Skin epidermis (tissue), 12 donors: ENCODE data around the gene OGDH.
"Not testable (repeated sequence)": the region's sequence is repeated elsewhere in the genome, so short reads cannot be mapped to it uniquely, and the experiment has no call there.

Experiments
- H3K27ac ChIP-seq, 21 experiments: fragments of 200-600 bp; sonication (generic) in 11 of 21; one replicate each; pipeline ENCODE4 v1.5.0; 2020; ENCODE audit warnings: mild to moderate bottlenecking in 3 of 21, inconsistent platforms in 2 of 21, moderate library complexity in 2 of 21
- H3K4me3 ChIP-seq, 7 experiments: fragments of 200-600 bp; sonication (generic) in 2 of 7; one replicate each; pipeline ENCODE4 v1.5.0; 2020; ENCODE audit warnings: inconsistent platforms in 2 of 7, mild to moderate bottlenecking in 2 of 7, moderate library complexity in 1 of 7

Gene OGDH

DNA sequence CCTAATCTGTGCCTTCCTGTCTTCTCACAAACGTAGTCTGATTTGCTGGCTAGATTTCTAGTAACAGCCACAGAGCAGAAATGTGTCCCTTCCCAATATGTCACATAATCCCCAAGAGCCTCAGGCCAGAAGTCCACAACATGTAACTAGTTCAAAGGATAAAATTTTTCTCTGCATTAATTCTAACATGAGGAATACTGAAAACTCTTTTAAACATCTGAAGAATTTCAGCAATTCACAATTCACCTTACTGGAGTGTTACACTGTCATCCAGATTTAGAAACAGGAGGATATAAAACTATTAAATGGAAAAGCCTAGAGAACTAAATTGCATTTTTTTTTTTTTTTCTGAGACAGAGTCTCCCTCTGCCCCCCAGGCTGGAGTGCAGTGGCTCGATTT lies 30.2 kb upstream of the OGDH start:
- H3K27ac ChIP-seq: no peak overlapping the region
- H3K4me3 ChIP-seq: no peak overlapping the region

DNA sequence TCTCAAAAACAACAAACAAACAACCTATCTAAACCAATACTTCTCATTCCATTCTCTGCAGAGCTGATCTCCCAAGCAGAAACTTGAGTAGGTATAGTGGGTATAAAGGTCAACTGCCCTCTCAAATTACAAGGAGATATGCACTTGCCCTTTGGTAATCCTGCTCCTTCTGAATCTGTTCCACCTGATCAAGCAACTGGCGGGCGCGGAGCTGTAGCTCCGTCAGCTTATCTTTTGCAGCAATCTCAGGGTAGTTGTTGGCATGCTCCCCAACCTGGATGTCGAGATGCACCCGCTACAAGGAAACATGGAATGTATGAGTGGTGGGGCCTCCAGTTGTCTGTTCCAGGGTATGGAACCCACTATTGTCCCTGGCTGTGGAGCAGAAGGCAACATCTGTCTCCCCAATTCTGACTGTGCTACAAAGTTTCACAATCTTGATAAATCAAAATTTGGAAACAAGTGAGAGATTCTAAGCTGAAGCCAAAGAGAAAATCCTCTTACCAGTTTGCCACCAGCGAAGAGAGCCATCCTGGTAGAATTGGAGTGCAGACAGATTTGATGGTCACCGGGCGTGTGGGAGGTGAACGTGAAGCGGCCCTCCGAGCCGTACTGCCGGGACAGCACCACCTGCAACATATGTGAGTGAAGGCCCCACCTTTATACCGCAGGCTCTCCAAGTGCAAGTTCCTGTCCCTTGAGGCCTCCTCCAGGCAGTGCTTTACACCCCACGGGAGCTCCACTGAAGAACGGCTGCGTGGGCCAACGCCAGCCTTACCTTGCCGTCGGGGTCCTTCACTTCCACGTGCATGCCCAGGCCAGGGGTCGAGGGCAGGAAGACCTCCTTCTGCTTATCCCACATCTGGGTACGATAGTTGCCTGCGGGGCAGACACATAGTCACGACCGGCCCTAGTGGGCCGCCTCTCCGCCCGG lies 25.2 kb upstream of the OGDH start:
- H3K27ac ChIP-seq: peak overlapping the region; percentile 44 to 98 (median 93)
- peak overlapping the region; percentile 59 to 91 (median 78) for H3K4me3 ChIP-seq

DNA sequence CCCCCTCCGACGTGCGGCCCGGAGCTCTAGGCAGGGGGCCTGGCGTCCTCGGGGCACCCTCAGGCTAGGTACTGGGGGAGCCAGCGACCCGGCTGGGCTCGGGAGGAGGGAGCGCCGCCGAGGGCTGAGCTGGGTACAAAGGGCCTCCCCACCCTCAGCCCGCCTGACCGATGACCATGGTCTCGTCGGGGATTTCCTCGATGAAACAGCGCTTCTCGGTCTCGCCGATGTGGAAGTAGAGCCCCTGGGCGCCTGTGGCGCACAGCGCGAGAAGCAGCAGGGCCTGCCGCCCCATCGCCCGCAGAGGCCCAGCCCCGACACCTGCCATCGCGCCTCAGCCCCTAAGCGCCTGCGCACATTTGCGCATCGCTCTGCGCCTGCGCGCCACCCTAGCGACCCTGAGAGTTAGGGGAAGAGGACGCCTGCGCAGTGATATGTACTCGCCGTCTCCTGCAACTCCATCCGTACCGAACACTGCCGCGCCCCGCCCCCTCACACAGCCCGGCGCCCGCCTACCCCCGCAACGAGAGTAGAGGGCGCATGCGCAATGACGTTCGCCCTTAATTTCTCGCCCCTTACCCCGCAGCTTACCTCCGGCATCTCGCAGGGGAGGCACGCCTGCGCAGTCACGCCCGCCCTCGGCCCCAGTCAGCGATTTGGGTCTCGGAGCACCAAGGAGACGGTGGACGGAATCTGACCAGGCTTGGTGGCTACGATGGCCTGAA lies 24.4 kb upstream of the OGDH start, which contains the start of gene TMED4:
Gene TMED4 (minus strand): TSS at position 353 of the 725 bp plus-strand sequence. CDS start 25 bp downstream, at position 328.
- Histone ChIP-seq H3K4me3 (peak within 1 kb of the TSS; percentile 59 to 91 (median 78)), H3K27ac (peak within 1 kb of the TSS; percentile 66 to 98 (median 94))

DNA sequence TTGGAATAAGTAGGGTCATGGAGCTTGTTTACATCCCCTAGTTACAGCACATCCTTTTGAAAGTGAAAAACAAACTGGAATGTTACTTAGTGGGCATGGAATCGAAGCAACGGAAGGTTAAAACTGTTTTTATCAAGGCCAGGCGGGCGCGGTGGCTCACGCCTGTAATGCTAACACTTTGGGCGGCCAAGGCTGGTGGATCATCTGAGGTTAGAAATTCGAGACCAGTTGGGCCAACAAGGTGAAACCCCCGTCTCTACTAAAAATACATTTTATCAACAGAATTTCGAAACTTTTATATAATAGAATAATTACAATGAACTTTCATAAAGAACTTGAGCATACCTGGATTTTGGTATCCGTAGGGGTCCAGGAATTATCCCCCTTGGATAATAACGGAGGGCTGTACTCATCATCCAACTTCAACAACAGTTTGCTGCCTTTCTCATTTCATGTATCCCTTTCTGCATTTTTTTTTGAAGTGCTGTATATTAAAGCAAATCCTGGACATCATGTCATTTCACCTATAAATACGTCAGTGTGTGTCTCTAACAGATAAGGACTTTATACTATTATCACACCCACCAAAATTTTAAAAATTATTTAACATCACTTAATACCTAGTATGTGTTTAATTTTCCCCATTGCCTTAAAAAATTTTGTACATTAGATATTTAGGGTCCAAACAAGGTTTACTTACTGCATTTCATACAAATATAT lies 23.1 kb upstream of the OGDH start:
- Histone ChIP-seq H3K4me3 (peak overlapping the region; percentile 59 to 91 (median 78)), H3K27ac (peak overlapping the region in 17 of 21 experiments; percentile 88 to 97 (median 94))

DNA sequence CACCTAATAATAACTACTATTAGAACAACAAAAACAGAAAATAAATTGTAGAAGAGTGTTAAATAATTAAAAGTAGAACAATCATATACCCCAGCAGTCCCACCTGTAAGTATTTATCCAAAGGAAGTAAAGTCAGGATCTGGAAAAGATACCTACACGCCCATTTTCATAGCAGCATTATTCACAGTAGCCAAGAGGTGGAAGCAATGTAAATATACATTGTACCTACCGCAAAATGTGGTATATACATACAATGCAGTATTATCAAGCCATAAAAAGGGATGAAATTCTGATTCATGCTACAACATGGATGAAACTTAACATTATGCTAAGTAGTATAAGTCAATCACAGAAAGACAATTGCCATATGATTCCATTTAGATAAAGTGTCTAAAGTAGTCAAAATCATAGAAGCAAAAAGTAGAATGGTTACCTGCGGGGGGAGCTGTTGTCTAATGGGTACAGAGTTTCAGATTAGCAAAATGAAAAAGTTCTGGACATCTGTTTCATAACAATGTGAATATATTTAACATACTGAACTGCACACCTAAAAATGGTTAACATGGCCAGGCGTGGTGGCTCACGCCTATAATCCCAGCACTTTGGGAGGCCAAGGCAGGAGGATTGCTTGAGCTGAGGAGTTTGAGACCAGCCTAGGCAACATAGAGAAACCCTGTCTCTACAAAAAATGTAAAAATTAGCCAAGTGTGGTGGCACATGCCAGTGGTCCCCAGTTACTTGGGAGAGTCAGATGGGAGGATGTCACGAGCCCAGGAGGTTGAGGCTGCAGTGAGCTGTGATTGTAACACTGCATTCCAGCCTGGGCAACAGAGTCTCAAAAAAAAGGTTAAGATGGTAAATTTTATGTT lies 18.4 kb upstream of the OGDH start:
- Histone ChIP-seq H3K4me3 (no peak overlapping the region), H3K27ac (peak overlapping the region in 3 of 21 experiments; percentile 5 to 34 (median 12))

DNA sequence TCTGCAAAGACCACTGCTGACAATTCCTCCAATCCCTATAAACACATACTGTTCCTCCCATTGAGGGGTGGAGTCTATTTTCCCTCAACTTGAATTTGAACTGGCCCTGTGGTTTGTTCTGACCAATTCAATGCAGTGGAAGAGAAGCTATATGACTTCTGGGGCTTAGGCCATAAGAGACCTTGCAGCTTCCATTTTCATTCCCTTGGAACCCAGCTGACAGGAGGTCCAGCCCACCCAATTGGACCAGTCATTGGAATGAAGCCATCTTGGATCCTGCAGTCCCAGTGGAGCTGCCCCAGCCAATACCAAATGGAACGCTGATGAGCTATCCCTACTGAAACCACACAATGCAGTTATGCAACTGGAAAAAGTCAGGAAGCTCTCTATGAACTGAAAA lies 15.5 kb upstream of the OGDH start:
- no peak overlapping the region for H3K4me3 ChIP-seq
- H3K27ac ChIP-seq: no peak overlapping the region

DNA sequence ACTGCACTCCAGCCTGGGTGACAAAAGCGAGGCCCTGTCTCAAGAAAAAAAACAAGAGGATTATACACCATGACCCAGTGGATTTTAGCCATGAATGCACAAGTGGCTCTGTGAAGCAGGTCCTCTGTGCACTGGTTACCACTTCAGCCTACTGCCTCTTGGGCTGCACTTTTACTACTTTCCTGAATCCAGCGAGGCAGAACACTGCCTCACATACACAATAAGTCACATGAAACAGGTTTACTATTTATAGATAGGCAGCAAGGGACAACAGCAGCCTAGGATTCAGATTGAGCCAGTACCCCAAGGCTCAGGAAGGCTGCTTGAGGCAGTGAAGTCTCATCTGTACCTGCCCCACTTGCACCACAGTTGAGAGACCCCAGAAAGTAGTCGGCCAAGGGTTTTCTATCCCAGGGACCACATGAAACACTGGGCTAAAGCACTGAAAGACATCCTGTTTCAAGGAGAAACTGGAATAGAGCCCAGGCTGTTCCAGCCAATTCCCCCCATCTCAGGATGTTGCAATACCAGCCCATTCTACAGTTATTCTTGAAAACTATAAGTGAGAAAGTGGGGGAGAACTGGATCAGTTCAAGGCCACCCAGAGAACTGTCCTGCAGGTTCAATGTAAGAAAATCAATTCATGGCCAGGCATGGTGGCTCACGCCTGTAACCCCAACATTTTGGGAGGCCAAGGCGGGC lies 10.3 kb upstream of the OGDH start:
- H3K4me3 ChIP-seq: no peak overlapping the region
- no peak overlapping the region for H3K27ac ChIP-seq

DNA sequence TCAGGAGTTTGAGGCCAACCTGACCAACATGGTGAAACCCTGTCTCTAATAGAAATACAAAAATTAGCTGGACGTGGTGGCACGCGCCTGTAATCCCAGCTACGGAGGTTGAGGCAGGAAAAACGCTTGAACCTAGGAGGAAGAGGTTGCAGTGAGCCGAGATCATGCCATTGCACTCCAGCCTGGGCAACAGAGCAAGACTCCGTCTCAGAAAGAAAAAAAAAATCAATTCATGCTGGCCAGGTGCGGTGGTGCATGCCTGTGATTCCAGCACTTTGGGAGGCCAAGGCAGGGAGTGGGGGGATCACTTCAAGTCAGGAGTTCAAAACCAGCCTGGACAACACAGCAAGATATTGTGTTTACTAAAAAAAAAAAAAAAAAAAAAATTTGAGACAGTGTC lies 9.2 kb upstream of the OGDH start:
- not testable (repeated sequence) for H3K4me3 ChIP-seq, H3K27ac ChIP-seq

DNA sequence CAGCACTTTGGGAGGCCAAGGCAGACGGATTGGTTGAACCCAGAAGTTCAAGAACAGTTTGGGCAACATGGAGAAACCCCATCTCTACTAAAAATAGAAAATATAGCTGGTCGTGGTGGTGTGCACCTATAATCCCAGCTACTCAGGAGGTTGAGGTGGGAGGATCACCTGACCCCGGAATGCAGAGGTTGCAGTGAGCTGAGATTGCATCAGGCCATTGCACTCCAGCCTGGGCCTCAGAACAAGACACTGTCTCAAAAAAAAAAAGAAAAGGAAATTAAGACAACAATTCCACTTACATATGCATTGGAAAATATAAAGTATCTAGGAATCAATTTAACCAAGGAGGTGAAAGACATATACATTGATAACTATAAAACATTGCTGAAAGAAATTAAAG lies 7.2 kb upstream of the OGDH start:
- Histone ChIP-seq H3K27ac (no peak overlapping the region), H3K4me3 (no peak overlapping the region)

DNA sequence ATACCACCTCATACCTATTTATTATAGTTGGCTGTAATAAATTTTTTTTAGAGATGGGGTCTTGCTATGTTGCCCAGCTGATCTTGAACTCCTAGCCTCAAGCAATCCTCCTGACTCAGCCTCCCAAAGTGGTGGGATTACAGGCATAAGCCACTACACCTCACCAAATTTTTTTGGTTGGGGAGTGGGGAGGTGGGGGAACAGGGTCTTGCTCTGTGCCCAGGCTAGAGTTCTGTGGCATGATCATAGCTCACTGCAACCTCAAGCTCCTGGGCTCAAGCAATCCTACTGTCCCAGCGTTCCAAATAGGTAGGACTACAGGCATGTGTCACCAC lies 3.9 kb upstream of the OGDH start:
- no peak overlapping the region for H3K4me3 ChIP-seq
- H3K27ac ChIP-seq: no peak overlapping the region

DNA sequence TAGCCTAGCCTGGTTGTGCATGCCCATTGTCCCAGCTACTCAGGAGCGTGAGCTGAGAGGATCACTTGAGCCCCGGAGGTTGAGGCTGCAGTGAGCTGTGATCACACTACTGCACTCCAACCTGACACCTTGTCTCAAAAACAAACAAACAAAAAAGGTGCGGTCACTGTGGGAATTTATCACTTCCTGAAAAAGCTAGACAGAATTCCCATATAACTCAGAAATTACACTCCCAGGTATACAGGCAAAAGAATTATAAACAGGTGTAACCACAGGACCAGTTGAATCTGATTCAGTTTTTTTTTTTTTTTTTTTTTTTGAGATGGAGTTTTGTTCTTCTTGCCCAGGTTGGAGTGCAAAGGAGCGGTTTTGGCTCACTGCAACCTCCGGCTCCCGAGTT lies 3.2 kb upstream of the OGDH start:
- Histone ChIP-seq H3K27ac (no peak overlapping the region), H3K4me3 (no peak overlapping the region)

DNA sequence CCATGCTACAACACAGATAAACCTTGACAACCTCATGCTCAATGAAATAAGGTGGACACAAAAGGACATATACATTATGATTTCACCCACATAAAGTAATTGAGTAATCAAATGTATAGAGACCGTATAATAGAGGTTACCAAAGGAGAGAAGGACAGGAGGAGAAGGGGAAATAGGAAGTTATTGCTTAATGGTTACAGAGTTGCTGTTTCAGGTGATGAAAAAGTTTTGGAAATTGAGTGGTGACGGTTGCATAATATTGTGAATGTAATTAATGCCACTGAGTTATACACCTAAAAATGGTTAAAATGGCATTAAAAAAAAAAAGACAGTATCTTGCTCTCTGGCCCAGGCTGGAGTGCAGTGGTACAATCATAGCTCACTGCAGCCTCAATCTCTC lies 1.5 kb upstream of the OGDH start:
- Histone ChIP-seq H3K27ac (peak overlapping the region in 1 of 21 experiments; percentile 94), H3K4me3 (no peak overlapping the region)

DNA sequence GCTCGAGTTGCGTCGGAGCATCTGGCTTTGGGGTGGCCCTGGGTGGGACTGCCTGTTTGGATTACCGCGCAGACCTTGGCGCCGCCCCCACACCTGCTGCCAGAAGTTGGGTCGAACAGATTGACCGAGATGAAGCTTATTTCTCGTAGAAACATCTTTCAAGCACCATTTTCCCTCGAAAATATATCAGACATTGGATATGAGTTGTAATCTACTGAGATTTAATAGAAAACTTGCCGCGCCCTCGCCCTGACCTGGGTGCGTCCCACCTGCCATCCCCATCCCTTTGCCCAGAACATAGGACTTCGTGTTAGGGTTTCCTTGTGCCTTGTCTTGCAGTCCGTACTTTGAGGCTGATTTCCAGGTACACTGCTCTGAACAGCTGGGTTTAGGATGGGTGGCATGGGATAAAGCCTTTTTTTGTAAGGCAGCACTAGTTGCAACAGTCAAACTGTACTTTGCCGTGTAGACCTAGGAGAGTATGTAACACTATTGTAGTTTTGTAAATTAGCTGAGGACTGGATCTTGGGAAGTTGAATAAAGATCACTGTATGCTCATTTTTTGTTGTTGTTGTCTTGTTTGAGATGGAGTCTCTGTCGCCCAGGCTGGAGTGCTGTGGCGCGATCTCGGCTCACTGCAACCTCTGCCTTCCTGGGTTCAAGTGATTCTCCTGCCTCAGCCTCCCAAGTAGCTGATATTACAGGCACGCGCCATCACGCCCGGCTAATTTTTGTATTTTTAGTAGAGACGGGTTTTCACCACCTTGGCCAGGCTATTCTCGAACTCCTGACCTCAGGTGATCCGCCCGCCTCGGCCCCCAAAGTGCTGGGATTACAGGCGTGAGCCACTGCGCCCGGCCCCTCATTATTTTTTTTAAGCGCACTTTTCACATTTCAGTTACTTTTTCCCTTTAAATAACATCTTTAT lies 978 bp downstream of the OGDH start:
- Histone ChIP-seq H3K27ac (peak overlapping the region; percentile 73 to 99 (median 94)), H3K4me3 (peak overlapping the region; percentile 58 to 88 (median 70))

DNA sequence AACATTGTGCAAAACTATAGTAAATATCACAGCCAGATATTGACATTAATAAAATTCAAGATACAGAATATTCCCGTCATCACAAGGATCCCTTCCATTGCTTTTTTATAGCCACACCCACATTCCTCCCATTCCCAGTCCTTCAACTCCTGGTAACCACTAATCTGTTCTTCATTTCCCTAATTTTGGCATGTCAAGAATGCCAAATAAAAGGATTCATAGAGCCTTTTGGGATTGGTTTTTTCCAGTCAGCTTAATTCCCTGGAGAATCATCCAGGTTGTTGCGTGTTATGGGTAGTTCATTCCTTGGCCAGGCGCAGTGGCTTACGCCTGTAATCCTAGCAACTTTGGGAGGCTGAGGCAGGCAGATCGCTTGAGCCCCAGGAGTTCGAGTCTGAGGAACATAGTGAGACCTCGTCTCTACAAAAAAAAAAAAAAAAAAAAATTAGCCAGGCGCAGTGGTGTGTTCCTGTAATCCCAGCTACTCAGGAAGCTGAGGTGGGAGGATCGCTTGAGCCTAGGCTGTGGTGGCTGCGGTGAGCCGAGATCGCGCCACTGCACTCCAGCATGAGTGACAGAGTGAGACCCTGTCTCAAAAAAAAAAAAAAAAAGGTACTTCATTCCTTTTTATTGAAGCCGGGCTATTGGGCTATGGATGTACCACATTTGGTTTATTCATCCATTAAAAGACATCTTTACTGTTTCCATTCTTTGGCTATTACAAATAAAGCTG lies 2.7 kb downstream of the OGDH start:
- peak overlapping the region in 7 of 21 experiments; percentile 1 to 99 (median 38) for H3K27ac ChIP-seq

DNA sequence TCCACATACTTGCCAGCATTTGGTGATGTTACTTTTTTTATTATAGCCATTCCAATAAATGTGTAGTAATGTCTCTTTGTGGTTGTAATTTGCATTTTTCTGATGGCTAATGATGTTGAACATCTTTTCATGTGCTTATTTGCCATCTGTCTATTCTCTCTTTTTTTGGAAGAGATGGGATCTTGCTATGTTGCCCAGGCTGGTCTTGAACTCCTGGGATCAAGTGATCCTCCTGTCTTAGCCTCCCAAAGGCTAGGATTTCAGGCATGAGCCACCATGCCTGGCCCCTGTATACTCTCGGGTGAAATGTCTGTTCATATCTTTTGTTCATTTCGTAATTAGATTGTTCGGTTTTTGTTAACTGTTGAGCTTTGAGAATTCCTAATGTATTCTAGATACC lies 3.4 kb downstream of the OGDH start:
- no peak overlapping the region for H3K4me3 ChIP-seq
- H3K27ac ChIP-seq: peak overlapping the region in 6 of 21 experiments; percentile 2 to 99 (median 24)

More for the DNA sequence above, 2.7 kb downstream of the OGDH start:
- H3K4me3 ChIP-seq: no peak overlapping the region

DNA sequence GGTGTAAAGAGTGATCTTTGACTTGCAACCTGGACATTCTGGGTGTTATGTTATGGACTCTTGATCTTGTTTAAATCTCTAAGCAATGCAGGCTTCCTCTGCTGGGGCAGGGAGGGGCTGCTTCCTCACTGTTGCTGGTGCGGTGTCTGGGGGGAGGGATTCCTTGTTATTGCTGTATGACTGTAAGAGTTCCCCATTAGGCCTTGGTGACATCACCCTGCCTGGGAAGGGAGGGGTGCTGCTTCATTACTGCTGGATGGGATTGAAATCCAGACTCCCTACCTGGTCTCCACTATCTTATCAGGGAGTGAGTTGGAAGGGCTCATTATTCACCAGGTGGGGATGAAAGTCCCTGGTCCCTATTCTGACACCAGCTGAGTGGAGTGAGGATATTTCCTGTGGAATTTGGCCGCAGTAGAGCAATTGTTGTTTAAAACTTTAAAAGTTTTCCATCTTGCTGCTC lies 8.8 kb downstream of the OGDH start:
- Histone ChIP-seq H3K27ac (peak overlapping the region in 17 of 21 experiments; percentile 3 to 78 (median 39)), H3K4me3 (no peak overlapping the region)

DNA sequence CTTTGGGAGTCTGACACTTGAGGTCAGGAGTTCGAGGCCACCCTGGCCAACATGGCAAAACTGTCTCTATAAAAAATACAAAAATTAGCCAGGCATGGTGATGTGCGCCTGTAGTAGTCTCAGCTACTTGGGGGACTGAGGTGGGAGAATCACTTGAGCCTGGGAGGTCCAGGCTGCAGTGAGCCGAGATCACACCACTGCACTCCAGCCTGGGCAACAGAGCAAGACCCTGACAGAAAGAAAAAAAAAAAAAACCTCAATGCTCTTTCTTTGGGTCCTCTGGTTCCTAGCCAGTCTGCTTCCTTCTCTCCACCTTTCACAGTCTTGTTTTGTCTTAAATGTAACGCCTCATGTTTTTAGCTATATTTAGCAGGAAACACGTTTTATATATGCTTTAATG lies 9.4 kb downstream of the OGDH start:
- Histone ChIP-seq H3K27ac (peak overlapping the region in 16 of 21 experiments; percentile 3 to 78 (median 44)), H3K4me3 (no peak overlapping the region)
